Vagina (tissue), 2 donors: ENCODE measurements around the gene ATXN2.

Experiments used
- CTCF ChIP-seq, 3 experiments: fragments of 450-650 bp in 2 of 3; fragments of 200-600 bp in 1 of 3; sonication (generic) in 1 of 3; IDR thresholded peaks; one replicate each; pipeline ENCODE4 v1.5.1; 2017 to 2019; ENCODE audit warnings: antibody characterized with exemption in 3 of 3, mild to moderate bottlenecking in 2 of 3, moderate library complexity in 2 of 3
- POLR2A ChIP-seq, 2 donors: fragments of 450-650 bp; IDR thresholded peaks; one replicate each; pipeline ENCODE4 v1.6.1; 2017; ENCODE audit warnings: antibody characterized with exemption in 2 of 2, mild to moderate bottlenecking in 2 of 2, moderate library complexity in 2 of 2
- POLR2AphosphoS5 ChIP-seq, 2 donors: sonication (generic); formaldehyde crosslinking; IDR thresholded peaks; one replicate each; pipeline ENCODE4 v1.9.0; 2017; ENCODE audit warnings: antibody characterized with exemption in 2 of 2, mild to moderate bottlenecking in 2 of 2, low read depth in 1 of 2; ENCODE audit not compliant: insufficient read depth in 1 of 2

DNA sequence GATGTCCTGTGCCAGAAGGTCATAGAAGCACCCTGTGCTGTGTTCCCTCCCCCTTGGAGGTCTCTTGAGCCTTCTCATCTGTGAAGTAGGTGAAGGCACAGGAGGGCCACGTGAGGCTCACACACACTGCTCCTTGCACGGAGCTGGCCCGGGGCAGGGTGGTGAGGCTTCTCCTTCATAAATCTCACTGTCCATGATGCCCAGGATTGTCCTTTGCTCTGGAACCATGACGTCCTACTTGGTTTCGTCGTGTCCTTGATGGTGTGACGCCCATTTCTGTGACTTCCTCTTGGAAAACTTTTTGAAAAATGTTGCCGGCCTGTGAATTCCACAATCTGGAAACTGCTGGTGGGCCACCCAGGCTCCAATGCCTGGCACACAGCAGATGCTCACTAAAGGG, 159.0 kb downstream of the ATXN2 start:
- TF ChIP-seq CTCF (IDR thresholded peaks at IDR 0.05): no peak
- no peak for TF ChIP-seq POLR2A (IDR thresholded peaks at IDR 0.05)
- no peak for TF ChIP-seq POLR2AphosphoS5 (IDR thresholded peaks at IDR 0.05; ENCODE audit: insufficient read depth in 1 of 2, low read depth in 1 of 2)
